ENCODE results near the gene ARHGAP33.

- TF ChIP-seq REST (IDR thresholded peaks at IDR 0.05; ENCODE audit: insufficient read depth in 1 of 2, low read depth in 2 of 2, low read length in 2 of 2) (no peak), POLR2AphosphoS5 (IDR thresholded peaks at IDR 0.05; ENCODE audit: low read depth, low read length) (no peak)
Measured at GRCh38 chr19:35750167-35750566, 25.2 kb upstream of the ARHGAP33 start.

Data from PFSK-1 (cell line).